ENCODE data around the gene WASF3.
A peak's percentile ranks its signal among the peaks of the same experiment; 100 is the strongest.

Gene WASF3

DNA sequence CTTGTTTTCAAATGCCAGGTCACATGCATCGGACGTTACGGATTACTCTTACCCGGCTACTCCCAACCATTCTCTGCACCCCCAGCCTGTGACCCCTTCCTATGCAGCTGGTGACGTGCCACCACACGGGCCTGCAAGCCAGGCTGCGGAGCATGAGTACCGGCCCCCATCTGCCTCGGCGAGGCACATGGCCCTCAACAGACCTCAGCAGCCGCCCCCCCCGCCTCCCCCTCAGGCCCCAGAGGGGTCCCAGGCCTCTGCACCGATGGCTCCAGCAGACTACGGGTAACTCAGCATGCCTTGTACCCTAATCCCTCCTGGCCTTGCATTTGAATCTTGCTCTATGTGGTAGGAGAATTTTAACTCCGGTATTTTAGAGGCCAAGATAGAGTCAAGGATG is 123.6 kb downstream of the WASF3 start:
- no peak overlapping the region for H2BK120ac ChIP-seq (ENCODE audit: low read depth, low read length)
- H3K4me1 ChIP-seq (ENCODE audit: control insufficient read depth in 2 of 2, insufficient read depth in 1 of 2, low read depth in 1 of 2, low read length in 2 of 2) = peaks cover 5 to 12% of the 10 kb centered on the region in 2 donors
- WGBS, 2 donors (ENCODE audit: extremely low coverage in 2 of 2, insufficient read length in 2 of 2, insufficient replicate concordance in 1 of 2) = no CpG with 5 or more reads among the region's 15 CpGs
- H3K23ac ChIP-seq (ENCODE audit: low read depth, low read length, poor library complexity) = no peak overlapping the region
- H3K9me3 ChIP-seq (replicated peaks in 1 of 2; ENCODE audit: control insufficient read depth in 2 of 2, insufficient read depth in 1 of 2, low read depth in 1 of 2, low read length in 2 of 2) = no peaks in the 10 kb centered on the region
- H3K79me1 ChIP-seq (ENCODE audit: low read depth, low read length) = peaks cover 5% of the 10 kb centered on the region
- peak overlapping the region; percentile 52 for H3K18ac ChIP-seq (ENCODE audit: low read length)
- H4K91ac ChIP-seq (ENCODE audit: low read depth, low read length, poor library complexity) = no peak overlapping the region
- H3K27ac ChIP-seq (replicated peaks; ENCODE audit: low read length) = no peak overlapping the region
- peaks cover 36 to 65% of the 10 kb centered on the region in 2 donors for H3K36me3 ChIP-seq (replicated peaks in 1 of 2; ENCODE audit: control insufficient read depth in 2 of 2, insufficient read depth in 2 of 2, low read length in 2 of 2)
- no peak overlapping the region for H2AK5ac ChIP-seq (ENCODE audit: low read depth, low read length)
- no peak overlapping the region for H3K9ac ChIP-seq (ENCODE audit: low read depth, low read length, poor library complexity)
- H3K4ac ChIP-seq (ENCODE audit: low read length) = no peak overlapping the region
- no peak for DNase-seq (ENCODE audit: low spot score)
- no peaks in the 10 kb centered on the region for H3K27me3 ChIP-seq (ENCODE audit: control insufficient read depth in 3 of 3, insufficient read depth in 3 of 3, low read depth in 1 of 3, low read length in 3 of 3)
- no peak overlapping the region for H2AFZ ChIP-seq (ENCODE audit: low read length)
- H2BK12ac ChIP-seq (ENCODE audit: low read length) = no peak overlapping the region
- H4K8ac ChIP-seq (ENCODE audit: low read depth, low read length) = no peak overlapping the region
- no peak overlapping the region for H3K4me3 ChIP-seq (ENCODE audit: low read length in 2 of 2)
- H3K4me2 ChIP-seq (ENCODE audit: insufficient read depth, low read length, poor library complexity, severe bottlenecking) = no peak overlapping the region
- no peak overlapping the region for H2BK5ac ChIP-seq (ENCODE audit: low read length)
- H2BK15ac ChIP-seq (ENCODE audit: low read length) = no peak overlapping the region
- H3K14ac ChIP-seq (ENCODE audit: low read length) = no peak overlapping the region

DNA sequence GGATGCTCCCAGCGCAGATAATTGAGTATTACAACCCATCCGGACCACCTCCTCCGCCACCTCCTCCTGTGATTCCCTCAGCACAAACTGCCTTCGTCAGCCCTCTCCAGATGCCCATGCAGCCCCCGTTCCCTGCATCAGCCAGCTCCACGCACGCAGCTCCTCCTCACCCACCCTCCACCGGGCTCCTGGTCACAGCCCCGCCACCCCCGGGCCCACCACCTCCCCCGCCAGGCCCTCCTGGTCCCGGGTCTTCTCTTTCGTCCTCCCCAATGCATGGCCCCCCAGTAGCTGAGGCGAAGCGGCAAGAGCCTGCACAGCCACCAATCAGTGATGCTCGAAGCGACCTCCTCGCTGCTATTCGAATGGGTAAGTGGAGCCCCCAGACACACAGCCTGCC is 125.1 kb downstream of the WASF3 start:
- H3K27me3 ChIP-seq (ENCODE audit: control insufficient read depth in 3 of 3, insufficient read depth in 3 of 3, low read depth in 1 of 3, low read length in 3 of 3) = no peaks in the 10 kb centered on the region
- H3K36me3 ChIP-seq (replicated peaks in 1 of 2; ENCODE audit: control insufficient read depth in 2 of 2, insufficient read depth in 2 of 2, low read length in 2 of 2) = peaks cover 40 to 74% of the 10 kb centered on the region in 2 donors
- no peak overlapping the region for H2BK120ac ChIP-seq (ENCODE audit: low read depth, low read length)
- H3K18ac ChIP-seq (ENCODE audit: low read length) = no peak overlapping the region
- no peak overlapping the region for H3K4me2 ChIP-seq (ENCODE audit: insufficient read depth, low read length, poor library complexity, severe bottlenecking)
- peak overlapping the region; percentile 10 for H3K9ac ChIP-seq (ENCODE audit: low read depth, low read length, poor library complexity)
- no peak for DNase-seq (ENCODE audit: low spot score)
- no peak overlapping the region for H3K4ac ChIP-seq (ENCODE audit: low read length)
- H2BK15ac ChIP-seq (ENCODE audit: low read length) = no peak overlapping the region
- no peak overlapping the region for H4K8ac ChIP-seq (ENCODE audit: low read depth, low read length)
- no peak overlapping the region for H3K27ac ChIP-seq (replicated peaks; ENCODE audit: low read length)
- no peak overlapping the region for H2AFZ ChIP-seq (ENCODE audit: low read length)
- no peak overlapping the region for H4K91ac ChIP-seq (ENCODE audit: low read depth, low read length, poor library complexity)
- WGBS, 2 donors (ENCODE audit: extremely low coverage in 2 of 2, insufficient read length in 2 of 2, insufficient replicate concordance in 1 of 2) = no CpG with 5 or more reads among the region's 19 CpGs
- no peak overlapping the region for H2AK5ac ChIP-seq (ENCODE audit: low read depth, low read length)
- no peak overlapping the region for H2BK12ac ChIP-seq (ENCODE audit: low read length)
- H2BK5ac ChIP-seq (ENCODE audit: low read length) = no peak overlapping the region
- H3K14ac ChIP-seq (ENCODE audit: low read length) = no peak overlapping the region
- peaks cover 2% of the 10 kb centered on the region for H3K79me1 ChIP-seq (ENCODE audit: low read depth, low read length)
- H3K9me3 ChIP-seq (replicated peaks in 1 of 2; ENCODE audit: control insufficient read depth in 2 of 2, insufficient read depth in 1 of 2, low read depth in 1 of 2, low read length in 2 of 2) = no peaks in the 10 kb centered on the region
- H3K4me3 ChIP-seq (ENCODE audit: low read length in 2 of 2) = no peak overlapping the region
- H3K4me1 ChIP-seq (ENCODE audit: control insufficient read depth in 2 of 2, insufficient read depth in 1 of 2, low read depth in 1 of 2, low read length in 2 of 2) = peaks cover 5 to 12% of the 10 kb centered on the region in 2 donors
- no peak overlapping the region for H3K23ac ChIP-seq (ENCODE audit: low read depth, low read length, poor library complexity)

DNA sequence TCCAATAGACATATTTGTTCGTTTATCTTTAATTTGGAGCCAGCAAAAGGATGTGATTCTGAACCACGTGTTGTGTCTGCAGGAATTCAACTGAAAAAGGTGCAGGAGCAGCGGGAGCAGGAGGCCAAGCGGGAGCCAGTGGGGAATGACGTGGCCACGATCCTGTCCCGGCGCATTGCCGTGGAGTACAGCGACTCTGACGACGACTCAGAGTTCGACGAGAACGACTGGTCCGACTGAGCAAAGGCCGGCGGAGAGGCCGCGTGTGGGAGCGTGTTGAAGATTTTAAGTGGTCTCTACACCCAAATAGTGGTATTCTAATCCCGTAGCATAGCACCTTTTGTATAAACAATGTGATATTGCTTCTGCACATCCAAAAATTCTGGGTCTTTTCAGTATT is 128.1 kb downstream of the WASF3 start:
- no peak overlapping the region for H3K4me2 ChIP-seq (ENCODE audit: insufficient read depth, low read length, poor library complexity, severe bottlenecking)
- no peak overlapping the region for H3K4me3 ChIP-seq (ENCODE audit: low read length in 2 of 2)

DNA sequence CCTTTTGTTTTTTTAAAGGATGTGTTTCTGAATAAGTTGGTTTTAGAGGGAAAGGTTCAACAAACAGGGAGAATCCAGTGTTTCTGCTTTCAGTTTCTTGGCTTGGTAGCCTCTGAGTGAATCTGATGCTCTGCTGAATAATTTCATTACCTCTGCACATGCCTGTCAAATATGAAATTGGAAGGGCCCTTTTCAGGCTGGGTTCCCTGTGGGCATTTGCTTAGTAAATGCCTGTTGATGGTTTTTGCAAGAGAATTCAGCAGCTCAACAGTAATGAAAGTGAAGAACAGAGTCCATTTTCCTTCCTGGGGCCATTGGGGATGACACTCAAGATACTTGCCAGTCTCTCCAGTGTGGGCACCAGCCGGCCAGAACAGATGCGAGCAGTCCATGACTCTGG is 128.8 kb downstream of the WASF3 start:
- Histone ChIP-seq H2BK12ac (ENCODE audit: low read length) (no peak overlapping the region), H3K18ac (ENCODE audit: low read length) (no peak overlapping the region), H3K36me3 (replicated peaks in 1 of 2; ENCODE audit: control insufficient read depth in 2 of 2, insufficient read depth in 2 of 2, low read length in 2 of 2) (peaks cover 47 to 82% of the 10 kb centered on the region in 2 donors), H3K14ac (ENCODE audit: low read length) (no peak overlapping the region), H3K9ac (ENCODE audit: low read depth, low read length, poor library complexity) (no peak overlapping the region), H2BK120ac (ENCODE audit: low read depth, low read length) (no peak overlapping the region), H3K23ac (ENCODE audit: low read depth, low read length, poor library complexity) (no peak overlapping the region), H3K27ac (replicated peaks; ENCODE audit: low read length) (no peak overlapping the region), H2BK5ac (ENCODE audit: low read length) (no peak overlapping the region), H4K8ac (ENCODE audit: low read depth, low read length) (no peak overlapping the region), H3K9me3 (replicated peaks in 1 of 2; ENCODE audit: control insufficient read depth in 2 of 2, insufficient read depth in 1 of 2, low read depth in 1 of 2, low read length in 2 of 2) (peaks cover 8 to 15% of the 10 kb centered on the region in 2 donors), H3K4me3 (ENCODE audit: low read length in 2 of 2) (no peak overlapping the region), H3K27me3 (ENCODE audit: control insufficient read depth in 3 of 3, insufficient read depth in 3 of 3, low read depth in 1 of 3, low read length in 3 of 3) (no peaks in the 10 kb centered on the region), H2BK15ac (ENCODE audit: low read length) (no peak overlapping the region), H3K4ac (ENCODE audit: low read length) (no peak overlapping the region), H2AK5ac (ENCODE audit: low read depth, low read length) (no peak overlapping the region), H2AFZ (ENCODE audit: low read length) (no peak overlapping the region), H3K4me1 (ENCODE audit: control insufficient read depth in 2 of 2, insufficient read depth in 1 of 2, low read depth in 1 of 2, low read length in 2 of 2) (no peaks in the 10 kb centered on the region), H3K4me2 (ENCODE audit: insufficient read depth, low read length, poor library complexity, severe bottlenecking) (no peak overlapping the region), H4K91ac (ENCODE audit: low read depth, low read length, poor library complexity) (no peak overlapping the region), H3K79me1 (ENCODE audit: low read depth, low read length) (no peaks in the 10 kb centered on the region)
- no CpG with 5 or more reads among the region's 2 CpGs for WGBS, 2 donors (ENCODE audit: extremely low coverage in 2 of 2, insufficient read length in 2 of 2, insufficient replicate concordance in 1 of 2)
- DNase-seq (ENCODE audit: low spot score) = no peak

More for the DNA sequence above, 128.1 kb downstream of the WASF3 start:
- Histone ChIP-seq H2AK5ac (ENCODE audit: low read depth, low read length) (no peak overlapping the region), H3K14ac (ENCODE audit: low read length) (no peak overlapping the region), H2BK5ac (ENCODE audit: low read length) (no peak overlapping the region), H2BK120ac (ENCODE audit: low read depth, low read length) (no peak overlapping the region), H2AFZ (ENCODE audit: low read length) (no peak overlapping the region), H4K8ac (ENCODE audit: low read depth, low read length) (no peak overlapping the region), H3K23ac (ENCODE audit: low read depth, low read length, poor library complexity) (no peak overlapping the region), H3K4me1 (ENCODE audit: control insufficient read depth in 2 of 2, insufficient read depth in 1 of 2, low read depth in 1 of 2, low read length in 2 of 2) (no peaks in the 10 kb centered on the region), H3K4ac (ENCODE audit: low read length) (no peak overlapping the region), H3K9me3 (replicated peaks in 1 of 2; ENCODE audit: control insufficient read depth in 2 of 2, insufficient read depth in 1 of 2, low read depth in 1 of 2, low read length in 2 of 2) (peaks cover 8 to 12% of the 10 kb centered on the region in 2 donors), H3K36me3 (replicated peaks in 1 of 2; ENCODE audit: control insufficient read depth in 2 of 2, insufficient read depth in 2 of 2, low read length in 2 of 2) (peaks cover 49 to 87% of the 10 kb centered on the region in 2 donors), H4K91ac (ENCODE audit: low read depth, low read length, poor library complexity) (no peak overlapping the region), H3K18ac (ENCODE audit: low read length) (no peak overlapping the region), H3K9ac (ENCODE audit: low read depth, low read length, poor library complexity) (no peak overlapping the region), H3K27me3 (ENCODE audit: control insufficient read depth in 3 of 3, insufficient read depth in 3 of 3, low read depth in 1 of 3, low read length in 3 of 3) (no peaks in the 10 kb centered on the region), H3K79me1 (ENCODE audit: low read depth, low read length) (no peaks in the 10 kb centered on the region), H2BK15ac (ENCODE audit: low read length) (no peak overlapping the region), H3K27ac (replicated peaks; ENCODE audit: low read length) (no peak overlapping the region), H2BK12ac (ENCODE audit: low read length) (no peak overlapping the region)
- no peak for DNase-seq (ENCODE audit: low spot score)
- no CpG with 5 or more reads among the region's 22 CpGs for WGBS, 2 donors (ENCODE audit: extremely low coverage in 2 of 2, insufficient read length in 2 of 2, insufficient replicate concordance in 1 of 2)

All from neuronal stem cell (in vitro differentiated cells).